WTC11 (cell line): ENCODE measurements around the gene IL17RB. TPM values are rescaled to one million over a fixed set of nuclear protein-coding genes. Genes with fewer than 3 reads are reported as not detected.

Experiments
- ATAC-seq: fragments of 200-7000 bp; cut with Tn5 transposase; 2 replicates; pipeline ENCODE4 v1.10.0; 2021; ENCODE audit warnings: mild to moderate bottlenecking, moderate library complexity
- CTCF ChIA-PET: fragments of 300-600 bp; sonication (Branson Sonifier 250); formaldehyde crosslinking; loops from one replicate; lab custom pipeline; 2021; ENCODE audit warnings: antibody characterized with exemption; lab: Charles Lee
- POLR2A ChIA-PET: fragments of 350-600 bp; sonication (Branson Sonifier 250); formaldehyde crosslinking; loops from one replicate; lab custom pipeline; 2021; ENCODE audit warnings: antibody characterized with exemption; lab: Charles Lee
- DNase-seq: peaks from one replicate; pipeline ENCODE4 v3.0.0; 2021; ENCODE audit warnings: low spot score
- H3K27ac Mint-ChIP-seq: 2 replicates; pipeline ENCODE4 v1.8.0; 2021; ENCODE audit warnings: mixed read lengths
- H3K27me3 Mint-ChIP-seq: 2 replicates; pipeline ENCODE4 v1.8.0; 2021; ENCODE audit warnings: low read depth, mild to moderate bottlenecking, moderate library complexity, mixed read lengths
- H3K36me3 Mint-ChIP-seq: 2 replicates; pipeline ENCODE4 v1.8.0; 2021; ENCODE audit warnings: mixed read lengths
- H3K4me1 Mint-ChIP-seq: 2 replicates; pipeline ENCODE4 v1.8.0; 2022; ENCODE audit warnings: mixed read lengths
- H3K4me3 Mint-ChIP-seq: 2 replicates; pipeline ENCODE4 v1.8.0; 2021; ENCODE audit warnings: mild to moderate bottlenecking, moderate library complexity, mixed read lengths
- H3K9me3 Mint-ChIP-seq: 2 replicates; pipeline ENCODE4 v1.8.0; 2021; ENCODE audit warnings: mixed read lengths
- AFF4 ChIP-seq: sonication (generic); formaldehyde crosslinking; IDR thresholded peaks from 2 replicates; pipeline ENCODE4 v1.8.1; 2023; ENCODE audit warnings: mild to moderate bottlenecking, missing genetic modification reagents, borderline replicate concordance
- ARID4B ChIP-seq: sonication (generic); formaldehyde crosslinking; IDR thresholded peaks from 2 replicates; pipeline ENCODE4 v1.8.0; 2023; ENCODE audit warnings: missing genetic modification reagents, mild to moderate bottlenecking, borderline replicate concordance
- ATF6 ChIP-seq: sonication (generic); formaldehyde crosslinking; IDR thresholded peaks from 2 replicates; pipeline ENCODE4 v1.8.1; 2023; ENCODE audit warnings: mild to moderate bottlenecking, missing genetic modification reagents
- E2F1 ChIP-seq: sonication (generic); formaldehyde crosslinking; IDR thresholded peaks from 2 replicates; pipeline ENCODE4 v1.8.0; 2022; ENCODE audit warnings: mild to moderate bottlenecking, missing genetic modification reagents
- FOXJ3 ChIP-seq: sonication (generic); formaldehyde crosslinking; IDR thresholded peaks from 2 replicates; pipeline ENCODE4 v1.9.0; 2021; ENCODE audit warnings: missing genetic modification reagents, mild to moderate bottlenecking, borderline replicate concordance
- FOXP1 ChIP-seq: sonication (generic); formaldehyde crosslinking; IDR thresholded peaks from 2 replicates; pipeline ENCODE4 v1.8.0; 2022; ENCODE audit warnings: missing genetic modification reagents, mild to moderate bottlenecking, moderate library complexity, borderline replicate concordance
- GABPB1 ChIP-seq: sonication (generic); formaldehyde crosslinking; IDR thresholded peaks from 2 replicates; pipeline ENCODE4 v1.8.1; 2023; ENCODE audit warnings: mild to moderate bottlenecking, missing genetic modification reagents
- HMGXB4 ChIP-seq: sonication (generic); formaldehyde crosslinking; IDR thresholded peaks from 2 replicates; pipeline ENCODE4 v1.8.1; 2023; ENCODE audit warnings: mild to moderate bottlenecking, moderate library complexity, missing genetic modification reagents
- IRF1 ChIP-seq: sonication (generic); formaldehyde crosslinking; IDR thresholded peaks from 2 replicates; pipeline ENCODE4 v1.8.0; 2023; ENCODE audit warnings: missing genetic modification reagents
- JAZF1 ChIP-seq: fragments of 250-450 bp; sonication (Bioruptor Pico); IDR thresholded peaks from 2 replicates; pipeline ENCODE4 v1.9.0; 2021; ENCODE audit warnings: moderate library complexity, mild to moderate bottlenecking, inconsistent platforms
- MYBL2 ChIP-seq: sonication (generic); formaldehyde crosslinking; IDR thresholded peaks from 2 replicates; pipeline ENCODE4 v1.8.1; 2023; ENCODE audit warnings: mild to moderate bottlenecking, moderate library complexity, missing genetic modification reagents
- SP1 ChIP-seq: sonication (generic); formaldehyde crosslinking; conservative IDR thresholded peaks from 2 replicates; pipeline ENCODE4 v1.8.1; 2022; ENCODE audit warnings: missing genetic modification reagents
- USF1 ChIP-seq: sonication (generic); formaldehyde crosslinking; IDR thresholded peaks from 2 replicates; pipeline ENCODE4 v1.8.0; 2022; ENCODE audit warnings: mild to moderate bottlenecking, missing genetic modification reagents
- ZBTB21 ChIP-seq: sonication (generic); formaldehyde crosslinking; IDR thresholded peaks from 2 replicates; pipeline ENCODE4 v1.8.1; 2023; ENCODE audit warnings: mild to moderate bottlenecking, missing genetic modification reagents, borderline replicate concordance
- ZNF138 ChIP-seq: sonication (generic); formaldehyde crosslinking; conservative IDR thresholded peaks from 2 replicates; pipeline ENCODE4 v1.8.1; 2022; ENCODE audit warnings: mild to moderate bottlenecking, moderate library complexity, missing genetic modification reagents
- total RNA-seq: library from RNA; stranded (reverse); gene quantifications from 3 replicates; pipeline ENCODE4 v1.2.3, GENCODE V29; 2021

The IL17RB gene
- total RNA-seq, 1 experiment from 2014 or later, result 5.6 TPM

GRCh38 chr3:53880396-53881345, 34.3 kb downstream of the IL17RB start:
- ATAC-seq (no peak), DNase-seq (no peak)
- Mint-ChIP-seq H3K4me1 (peaks cover 13% of the 10 kb centered on the region), H3K9me3 (no peaks in the 10 kb centered on the region), H3K27ac (no peak overlapping the region), H3K36me3 (peaks cover 52% of the 10 kb centered on the region), H3K4me3 (peak overlapping the region; percentile 99), H3K27me3 (no peaks in the 10 kb centered on the region)
- POLR2A ChIA-PET, result interaction anchor here (1.7 kb wide), 1 partner anchor 11 kb away, joined by 6 read pairs; the partner anchor contains the start of gene SELENOK
- CTCF ChIA-PET, result no interaction called here
- no peak for TF ChIP-seq E2F1 (CRISPR knock-in tag)
- no peak for TF ChIP-seq ATF6 (CRISPR knock-in tag)
- TF ChIP-seq USF1 (CRISPR knock-in tag), result no peak
- TF ChIP-seq ZBTB21 (CRISPR knock-in tag), result no peak
- no peak for TF ChIP-seq FOXP1
- TF ChIP-seq AFF4, result no peak
- TF ChIP-seq FOXJ3, result no peak
- no peak for TF ChIP-seq IRF1
- TF ChIP-seq JAZF1 (CRISPR knock-in tag), result no peak
- TF ChIP-seq MYBL2 (CRISPR knock-in tag), result no peak

- Mint-ChIP-seq H3K4me1 (peaks cover 13% of the 10 kb centered on the region), H3K27me3 (no peaks in the 10 kb centered on the region), H3K36me3 (peaks cover 46% of the 10 kb centered on the region), H3K27ac (peak within 1 kb of the TSS; percentile 99), H3K9me3 (no peaks in the 10 kb centered on the region), H3K4me3 (peak within 1 kb of the TSS; percentile 99)
- CTCF ChIA-PET, result interaction anchor here (1.2 kb wide), 1 partner anchor 9 kb away, joined by 3 read pairs; no protein-coding TSS in a partner anchor
- ATAC-seq, result peak; percentile 94
- POLR2A ChIA-PET, result interaction anchor here (1.7 kb wide), 1 partner anchor 10 kb away, joined by 6 read pairs; the partner anchor contains the start of gene SELENOK
- DNase-seq, result peak; percentile 90
- TF ChIP-seq ARID4B (CRISPR knock-in tag) (peak; percentile 79; the same call in 1 of the 2 replicates), ZNF138 (CRISPR knock-in tag) (no peak), HMGXB4 (CRISPR knock-in tag) (peak; percentile 81), GABPB1 (CRISPR knock-in tag) (peak; percentile 58; the same call in 1 of the 2 replicates), FOXP1 (peak; percentile 40; the same call in 1 of the 2 replicates), SP1 (CRISPR knock-in tag) (peak; percentile 76)
Observed at GRCh38 chr3:53881691-53882593, 35.6 kb downstream of the IL17RB start, which contains the start of gene ACTR8. Gene ACTR8 (minus strand): TSS chr3:53882152. CDS start chr3:53882101, 51 bp downstream.
